DMS79 treated with DMSO at 0.1 percent for 48 hours (cell line): Measurements from ENCODE around the gene TSPAN4.

Experiments used
- DNase-seq: peaks from one replicate; lab custom pipeline; 2025; lab: John Stamatoyannopoulos, UW

TSPAN4 gene

DNA sequence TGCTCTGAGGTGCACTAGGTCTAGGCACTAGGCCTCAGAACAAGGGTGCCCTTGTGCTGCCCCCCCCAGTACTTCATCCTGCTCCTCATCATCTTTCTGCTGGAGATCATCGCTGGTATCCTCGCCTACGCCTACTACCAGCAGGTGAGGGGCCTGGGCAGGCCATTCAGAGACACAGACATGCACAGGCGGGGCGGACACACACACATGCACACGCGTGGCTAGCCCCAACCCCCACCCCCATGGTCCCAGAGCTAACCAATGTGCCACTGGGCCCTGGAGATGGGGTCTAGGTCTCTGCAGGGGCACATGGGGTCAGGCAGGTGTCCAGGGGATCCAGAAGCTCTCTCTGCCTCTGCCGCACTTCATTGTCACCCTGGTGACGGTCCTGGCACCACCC lies 6.0 kb upstream of the TSPAN4 start:
- DNase-seq, result no peak

DNA sequence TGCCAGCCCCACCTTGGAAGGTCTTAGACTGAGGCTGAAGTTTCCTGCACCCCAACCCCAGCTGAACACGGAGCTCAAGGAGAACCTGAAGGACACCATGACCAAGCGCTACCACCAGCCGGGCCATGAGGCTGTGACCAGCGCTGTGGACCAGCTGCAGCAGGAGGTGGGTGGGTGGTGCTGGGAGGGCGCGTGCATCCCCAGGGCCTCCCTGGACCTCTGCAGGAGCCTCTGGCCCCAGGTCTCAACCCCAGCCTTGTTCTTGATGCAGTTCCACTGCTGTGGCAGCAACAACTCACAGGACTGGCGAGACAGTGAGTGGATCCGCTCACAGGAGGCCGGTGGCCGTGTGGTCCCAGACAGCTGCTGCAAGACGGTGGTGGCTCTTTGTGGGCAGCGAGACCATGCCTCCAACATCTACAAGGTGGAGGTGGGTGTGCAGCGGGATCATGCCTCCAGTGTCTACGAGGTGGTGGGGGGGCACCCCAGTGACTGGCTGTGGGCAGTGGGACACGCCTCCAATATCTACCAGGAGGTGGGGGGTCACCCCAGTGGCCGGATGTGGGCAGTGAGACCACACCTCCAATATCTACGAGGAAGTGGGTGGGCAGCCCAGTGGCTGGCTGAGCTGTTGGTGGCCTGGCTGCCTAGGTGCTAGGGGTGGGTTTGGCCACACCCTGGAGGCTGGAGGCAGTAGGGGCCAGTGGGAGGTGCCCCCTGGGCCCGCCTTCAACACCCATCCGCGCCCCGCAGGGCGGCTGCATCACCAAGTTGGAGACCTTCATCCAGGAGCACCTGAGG lies 5.3 kb upstream of the TSPAN4 start:
- no peak for DNase-seq

GRCh38 chr11:837990-838307 lies 4.7 kb upstream of the TSPAN4 start:
- no peak for DNase-seq

DNA sequence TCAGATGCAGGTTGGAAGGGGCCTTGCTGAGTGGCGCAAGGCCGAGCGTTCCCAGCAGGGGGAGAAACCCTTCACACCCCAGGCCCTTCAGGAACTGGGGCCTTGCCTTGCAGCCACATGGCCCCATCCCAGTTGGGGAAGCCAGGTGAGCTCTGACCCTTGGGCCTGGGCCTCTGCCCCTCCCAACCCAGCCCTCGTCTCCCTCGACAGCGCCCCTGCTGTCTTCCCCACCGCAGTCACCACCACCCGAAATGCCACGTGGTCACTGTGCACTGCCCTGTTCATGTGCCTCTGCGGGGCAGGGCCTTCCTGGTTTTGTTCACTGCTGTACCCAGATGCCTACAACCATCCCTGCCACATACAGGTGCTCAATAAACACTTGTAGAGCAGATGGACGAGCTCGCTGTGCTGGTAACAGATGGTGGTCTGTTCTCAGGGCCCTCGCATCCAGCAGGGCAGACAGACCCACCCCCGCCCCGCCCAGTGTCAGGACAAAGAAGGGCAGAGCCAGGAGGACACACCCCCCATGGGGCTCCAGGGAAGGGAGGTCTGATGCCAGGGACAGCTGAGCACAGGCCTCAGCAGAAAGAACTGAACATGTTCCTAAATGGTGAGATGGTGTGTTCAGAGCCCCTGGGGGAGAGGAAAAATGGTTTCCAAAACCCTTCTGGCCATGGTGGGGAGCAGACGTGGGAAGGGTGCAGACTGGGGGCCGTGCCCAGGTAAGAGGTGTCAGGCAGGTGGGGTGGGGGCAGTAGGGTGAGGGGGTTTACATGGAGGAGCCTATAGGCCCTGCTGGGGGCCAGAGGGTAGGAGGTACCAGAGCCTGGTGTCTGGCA lies 4.0 kb upstream of the TSPAN4 start:
- no peak for DNase-seq

DNA sequence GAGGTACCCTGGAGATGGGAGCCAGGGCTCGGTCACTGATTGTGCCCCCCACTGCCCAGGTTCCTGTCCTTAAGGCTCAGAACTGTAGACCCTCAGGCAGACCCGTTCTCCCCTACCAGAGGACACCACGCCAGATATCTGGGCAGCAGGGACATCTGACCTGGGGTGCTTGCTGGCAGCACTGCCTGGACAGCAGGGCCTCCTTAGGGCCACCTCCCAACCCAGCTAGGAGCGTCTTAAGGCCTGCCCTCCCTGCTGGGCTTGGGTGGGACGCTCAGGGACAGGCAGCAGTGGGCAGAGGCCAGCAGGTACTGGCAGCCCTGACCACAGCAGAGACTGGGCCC lies 3.4 kb upstream of the TSPAN4 start:
- no peak for DNase-seq

DNA sequence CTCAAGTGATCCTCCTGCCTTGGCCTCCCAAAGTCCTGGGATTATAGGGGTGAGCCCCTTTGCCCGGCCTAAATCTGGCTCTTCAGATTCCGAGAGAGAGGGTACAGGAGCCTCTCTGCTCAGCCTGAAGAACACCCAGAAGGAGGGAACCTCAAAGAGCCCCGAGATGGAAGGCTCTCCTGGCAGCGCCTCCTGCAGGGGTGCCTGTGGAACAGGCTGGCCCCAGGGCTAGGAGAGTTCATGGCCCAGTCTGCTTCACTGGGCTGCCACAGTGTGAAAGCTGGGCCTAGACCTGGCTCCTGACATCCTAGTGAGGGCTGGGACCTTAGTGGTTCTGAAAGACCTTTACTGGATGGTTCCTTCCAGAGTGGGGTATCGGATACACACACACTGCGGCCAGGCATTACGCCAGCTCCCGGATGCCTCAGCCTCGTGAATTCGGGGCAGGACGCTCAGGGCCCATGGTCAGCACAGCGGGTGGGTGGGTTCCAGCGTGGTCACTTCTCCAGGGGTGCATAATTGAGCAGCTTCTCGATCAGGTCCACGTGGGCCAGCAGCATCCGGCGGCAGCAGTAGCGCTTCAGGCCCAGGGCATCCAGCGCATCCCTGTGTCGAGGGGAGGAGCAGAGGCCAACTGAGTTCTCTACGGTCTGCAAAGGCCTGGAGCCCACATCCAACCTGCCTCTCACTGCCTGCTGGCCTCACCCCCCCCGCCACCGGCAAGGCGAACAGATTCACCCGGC lies 2.6 kb upstream of the TSPAN4 start:
- no peak for DNase-seq

- DNase-seq, result no peak
Measured at GRCh38 chr11:841981-842369, 677 bp upstream of the TSPAN4 start.

DNA sequence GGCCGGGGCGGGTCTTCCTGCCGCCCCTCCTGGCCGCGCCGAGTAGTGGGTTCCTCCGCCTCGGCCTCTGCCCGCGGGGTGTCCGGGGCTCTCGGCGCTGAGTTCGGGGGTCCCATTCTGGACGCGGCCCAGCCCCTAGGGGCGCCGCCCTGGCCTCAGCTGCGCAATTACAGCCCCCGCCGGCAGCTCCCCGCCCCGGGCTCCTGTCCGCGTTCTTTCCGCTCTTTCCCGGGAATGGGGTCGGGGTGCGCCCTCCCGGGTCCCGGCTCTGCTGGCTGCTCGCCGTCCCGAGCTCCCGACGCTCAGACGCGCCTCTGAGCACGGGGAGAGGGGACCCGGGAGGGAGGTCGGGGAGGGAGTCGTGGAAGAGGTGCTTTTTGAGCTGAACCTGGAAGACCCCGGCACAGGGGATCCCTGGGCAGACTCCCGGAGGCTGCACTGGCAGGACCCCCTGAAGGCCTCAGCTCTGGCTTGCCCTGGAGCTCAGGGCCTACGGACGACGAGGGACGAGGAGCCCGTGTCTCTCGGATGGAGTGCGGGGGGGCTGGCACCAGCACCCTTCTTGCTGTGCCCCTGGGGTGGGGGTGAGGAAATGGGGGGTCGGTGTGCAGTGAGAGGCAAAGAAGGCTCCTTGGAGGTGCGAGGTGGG lies 558 bp downstream of the TSPAN4 start:
- DNase-seq, result no peak

DNA sequence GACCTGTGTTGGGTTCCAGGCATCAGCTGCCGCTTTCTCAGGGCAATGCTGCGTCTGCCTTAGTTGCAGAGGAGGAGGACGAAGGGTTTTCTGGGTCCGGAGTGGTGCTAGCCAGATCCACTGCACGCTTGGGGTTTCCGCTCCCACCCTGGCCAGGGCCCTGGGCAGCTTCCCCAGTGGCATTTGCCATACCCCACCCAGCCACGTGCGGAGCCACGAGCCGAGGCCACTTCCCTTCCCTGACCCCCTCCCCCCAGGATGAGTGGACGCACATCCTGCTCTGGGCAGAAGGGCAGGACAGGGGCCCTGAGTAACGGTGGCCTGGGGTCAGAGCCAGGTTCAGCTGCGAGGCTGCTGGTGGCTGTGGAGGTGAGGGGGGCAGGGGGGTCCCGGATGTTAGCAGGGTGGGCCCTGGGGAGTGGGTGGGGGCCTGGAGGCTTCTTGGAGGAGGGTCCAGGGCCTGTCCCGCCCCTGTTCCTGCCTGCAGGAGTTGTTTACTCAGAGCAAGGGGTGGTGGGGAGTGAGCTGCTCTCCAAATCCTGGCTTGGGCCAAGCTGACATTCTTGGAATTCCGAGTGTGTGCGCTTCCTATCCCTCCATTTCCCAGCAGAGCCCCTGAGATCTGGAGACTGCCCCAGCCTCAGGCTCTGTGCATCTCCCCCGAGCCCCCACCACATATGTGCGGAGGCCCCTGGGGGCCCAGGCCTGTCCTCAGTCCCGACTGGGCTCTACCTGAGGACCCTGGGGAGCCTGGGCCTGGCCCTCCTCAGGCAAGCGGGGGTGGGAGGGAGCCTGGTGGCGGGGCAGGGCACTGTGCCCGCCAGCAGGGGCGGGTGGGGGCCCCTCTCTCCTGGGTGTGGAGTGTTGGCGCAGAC lies 1.4 kb downstream of the TSPAN4 start:
- DNase-seq, result no peak

DNA sequence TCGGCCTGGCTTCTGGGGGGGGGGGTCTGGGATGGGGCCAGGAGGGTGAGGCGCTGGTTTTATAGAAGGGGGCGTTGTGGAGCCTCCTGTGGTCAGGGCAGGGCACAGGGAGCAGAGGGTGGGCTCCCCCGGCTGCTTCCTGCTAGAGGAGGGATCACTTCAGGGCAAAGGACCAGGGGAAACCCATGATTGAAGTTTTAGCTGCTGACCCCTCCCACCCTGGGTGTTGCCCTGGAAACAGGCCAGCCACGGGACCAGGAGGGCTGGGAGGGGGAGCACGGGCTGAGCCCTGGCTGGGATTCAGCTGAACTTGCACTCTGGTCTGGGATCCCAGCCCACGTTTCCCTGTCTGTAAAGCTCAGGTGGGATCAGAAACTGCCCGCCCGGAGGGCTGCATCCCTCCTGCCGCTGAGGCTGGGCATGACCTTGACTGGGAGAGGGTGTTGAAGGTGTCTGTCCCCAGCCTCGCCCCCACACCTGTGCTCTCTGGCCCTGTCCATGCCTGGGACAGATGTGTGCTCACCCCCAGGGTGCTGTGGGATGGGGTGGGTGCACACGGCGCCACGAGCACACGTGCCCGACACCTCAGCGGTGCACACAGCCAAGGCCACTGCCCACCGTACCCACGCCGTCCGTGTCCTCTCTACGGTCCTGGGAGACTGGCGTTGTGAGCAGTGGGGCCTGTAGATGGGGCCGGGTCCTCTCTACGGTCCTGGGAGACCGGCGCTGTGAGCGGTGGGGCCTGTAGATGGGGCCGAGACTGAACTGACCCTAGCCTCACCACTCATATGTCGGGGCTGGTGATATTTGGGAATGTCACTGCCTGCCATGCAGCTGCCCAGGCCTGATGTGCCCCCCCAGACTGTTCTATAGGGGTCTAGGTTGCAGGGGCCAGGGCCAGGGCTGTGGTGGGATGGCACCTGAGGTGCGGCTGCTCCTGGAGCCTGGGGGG lies 2.3 kb downstream of the TSPAN4 start:
- DNase-seq, result no peak

DNA sequence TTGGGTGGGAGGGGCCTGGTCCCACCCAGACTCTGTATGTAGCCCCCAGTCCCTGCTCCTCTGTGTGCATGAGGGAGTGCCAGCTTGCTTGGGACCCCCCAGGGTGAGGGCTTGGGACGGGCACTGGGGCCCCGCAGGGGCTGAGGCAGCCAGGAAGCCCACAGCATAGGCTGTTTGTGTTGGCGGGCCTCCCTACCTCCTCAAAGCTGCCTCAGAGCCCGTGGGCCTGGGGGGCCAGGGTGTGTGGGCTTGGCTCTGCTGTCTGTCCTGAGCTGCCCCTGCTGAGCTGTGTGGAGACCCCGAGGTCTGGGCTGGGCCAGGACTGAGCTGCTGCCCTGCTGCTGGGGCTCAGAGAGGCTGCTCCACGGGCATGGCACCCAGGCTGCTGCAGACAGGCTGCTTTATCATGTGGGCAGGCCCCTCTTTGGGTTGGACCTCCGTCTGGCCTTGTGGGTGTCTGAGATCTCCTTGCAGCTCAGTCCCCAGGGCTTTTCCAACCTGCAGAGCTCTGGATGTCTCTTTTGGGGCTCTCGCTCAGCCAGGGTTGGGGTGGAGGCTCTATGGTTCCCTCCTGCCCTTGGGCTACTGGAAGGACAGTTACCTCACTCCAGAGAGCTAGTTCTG lies 3.3 kb downstream of the TSPAN4 start:
- DNase-seq, result no peak

GRCh38 chr11:846496-847098 lies 3.9 kb downstream of the TSPAN4 start:
- no peak for DNase-seq

- no peak for DNase-seq
Measured at GRCh38 chr11:847876-848275, 5.2 kb downstream of the TSPAN4 start.

DNA sequence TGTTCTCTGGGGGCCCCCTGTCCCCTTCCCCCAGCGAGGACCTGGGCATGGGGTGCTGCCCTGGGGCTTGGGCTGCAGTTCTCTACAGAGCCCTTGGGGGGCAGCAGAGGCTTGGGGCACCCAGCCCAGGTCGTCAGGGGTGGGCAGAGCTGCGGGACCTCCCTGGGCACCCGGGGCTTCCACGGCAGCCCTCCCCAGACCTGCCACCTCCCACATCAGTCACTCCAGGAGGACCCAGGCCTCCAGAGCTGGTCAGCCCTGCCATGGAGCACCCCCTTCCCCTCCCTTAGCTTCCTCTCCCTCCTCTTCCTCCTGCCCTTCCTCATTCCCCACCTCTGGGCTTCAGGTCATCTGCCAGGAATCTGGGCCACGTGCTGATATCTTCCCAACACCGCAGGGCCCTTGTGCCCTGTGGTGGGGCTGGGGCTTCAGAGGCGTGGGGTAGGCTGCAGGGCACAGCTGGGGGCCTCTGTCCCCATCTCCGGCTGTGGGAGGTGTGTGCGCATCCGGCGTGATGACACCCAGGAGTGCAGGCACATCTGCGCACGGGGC lies 5.8 kb downstream of the TSPAN4 start:
- no peak for DNase-seq

GRCh38 chr11:849104-849824 lies 6.6 kb downstream of the TSPAN4 start:
- peak; percentile 20 for DNase-seq

GRCh38 chr11:849951-850774 lies 7.5 kb downstream of the TSPAN4 start:
- DNase-seq, result no peak
